ENCODE results near the gene PRKN.

The PRKN gene

DNA sequence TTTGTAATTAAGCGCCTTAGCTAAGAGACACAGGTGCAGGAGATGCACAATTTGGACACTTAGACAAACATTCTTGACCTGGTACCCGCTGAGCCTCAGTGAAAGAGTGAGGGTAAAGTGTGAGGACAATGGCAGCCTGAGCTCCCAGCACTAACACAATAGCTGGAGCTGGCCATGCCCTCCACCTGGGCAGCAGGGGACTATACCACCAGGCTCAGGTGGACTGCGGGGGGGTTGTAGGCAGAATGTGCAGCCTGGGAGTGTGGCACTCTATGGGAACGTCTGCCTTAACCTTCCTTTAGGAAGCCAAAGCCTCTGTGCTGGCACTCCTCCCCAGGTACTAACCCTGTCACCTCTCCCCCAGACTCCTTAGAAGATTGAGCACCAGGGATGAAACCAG, 23.6 kb downstream of the PRKN start:
- H3K27ac ChIP-seq, result no peak overlapping the region
- TF ChIP-seq, protein P1, sequence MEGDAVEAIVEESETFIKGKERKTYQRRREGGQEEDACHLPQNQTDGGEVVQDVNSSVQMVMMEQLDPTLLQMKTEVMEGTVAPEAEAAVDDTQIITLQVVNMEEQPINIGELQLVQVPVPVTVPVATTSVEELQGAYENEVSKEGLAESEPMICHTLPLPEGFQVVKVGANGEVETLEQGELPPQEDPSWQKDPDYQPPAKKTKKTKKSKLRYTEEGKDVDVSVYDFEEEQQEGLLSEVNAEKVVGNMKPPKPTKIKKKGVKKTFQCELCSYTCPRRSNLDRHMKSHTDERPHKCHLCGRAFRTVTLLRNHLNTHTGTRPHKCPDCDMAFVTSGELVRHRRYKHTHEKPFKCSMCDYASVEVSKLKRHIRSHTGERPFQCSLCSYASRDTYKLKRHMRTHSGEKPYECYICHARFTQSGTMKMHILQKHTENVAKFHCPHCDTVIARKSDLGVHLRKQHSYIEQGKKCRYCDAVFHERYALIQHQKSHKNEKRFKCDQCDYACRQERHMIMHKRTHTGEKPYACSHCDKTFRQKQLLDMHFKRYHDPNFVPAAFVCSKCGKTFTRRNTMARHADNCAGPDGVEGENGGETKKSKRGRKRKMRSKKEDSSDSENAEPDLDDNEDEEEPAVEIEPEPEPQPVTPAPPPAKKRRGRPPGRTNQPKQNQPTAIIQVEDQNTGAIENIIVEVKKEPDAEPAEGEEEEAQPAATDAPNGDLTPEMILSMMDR (conservative IDR thresholded peaks at IDR 0.05), result no peak

DNA sequence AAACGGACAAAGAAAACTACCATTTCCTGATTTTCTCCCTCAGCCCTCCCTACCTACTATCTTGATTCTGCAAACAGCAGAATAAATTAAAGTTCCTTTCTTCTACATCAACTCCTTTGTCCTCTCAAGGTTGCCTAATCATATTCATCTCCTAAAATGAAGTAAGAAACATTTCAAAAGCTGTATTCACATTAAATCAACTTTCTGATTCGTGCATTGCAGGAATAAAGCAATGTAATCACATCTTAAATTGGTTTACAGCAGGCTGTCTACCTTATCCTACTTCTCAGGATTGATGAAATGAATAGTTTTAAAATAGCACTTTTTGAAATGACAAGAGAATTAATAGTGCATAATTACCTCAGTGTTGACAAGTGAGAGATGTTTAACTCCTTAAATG, 25.1 kb downstream of the PRKN start:
- TF ChIP-seq, protein P1 (conservative IDR thresholded peaks at IDR 0.05), result no peak
- H3K27ac ChIP-seq, result no peak overlapping the region

DNA sequence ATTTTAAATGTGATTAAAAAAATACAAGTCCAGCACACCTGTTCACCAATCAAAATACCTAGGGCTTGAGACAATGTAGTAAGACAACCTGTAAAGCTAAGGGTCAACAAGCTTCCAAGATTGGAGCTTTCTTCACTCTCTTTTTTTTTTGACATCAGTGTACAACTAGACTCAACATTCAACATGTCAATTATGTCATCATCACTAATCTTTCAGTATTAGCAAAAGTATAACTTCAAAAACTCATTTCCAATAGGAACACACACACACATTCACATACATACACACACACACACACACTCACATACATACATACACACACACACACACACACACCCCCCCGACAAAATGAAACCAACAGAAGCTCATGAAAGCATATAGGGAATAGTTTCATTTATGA, 26.0 kb downstream of the PRKN start:
- TF ChIP-seq, protein P1 (conservative IDR thresholded peaks at IDR 0.05), result no peak
- no peak overlapping the region for H3K27ac ChIP-seq

DNA sequence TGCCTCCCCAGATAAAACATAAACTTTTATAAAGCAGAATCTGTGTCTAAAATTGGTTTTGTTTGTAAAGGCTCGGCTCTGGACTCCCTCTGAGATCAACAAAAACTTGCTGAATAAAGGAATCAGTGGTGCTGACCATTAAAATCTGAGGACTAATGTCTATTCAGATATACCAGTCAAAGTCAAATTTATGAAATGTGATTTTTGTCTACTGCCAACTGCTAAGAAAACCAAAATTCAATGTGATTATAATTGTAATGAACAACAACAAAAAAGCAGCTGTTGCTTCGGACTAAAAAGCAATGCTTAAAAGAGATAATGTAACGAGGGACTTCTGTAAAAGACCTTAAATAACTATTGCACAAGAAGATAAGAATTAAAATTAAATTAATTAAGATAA, 26.6 kb downstream of the PRKN start:
- TF ChIP-seq, protein P1 (conservative IDR thresholded peaks at IDR 0.05), result no peak
- H3K27ac ChIP-seq, result no peak overlapping the region

DNA sequence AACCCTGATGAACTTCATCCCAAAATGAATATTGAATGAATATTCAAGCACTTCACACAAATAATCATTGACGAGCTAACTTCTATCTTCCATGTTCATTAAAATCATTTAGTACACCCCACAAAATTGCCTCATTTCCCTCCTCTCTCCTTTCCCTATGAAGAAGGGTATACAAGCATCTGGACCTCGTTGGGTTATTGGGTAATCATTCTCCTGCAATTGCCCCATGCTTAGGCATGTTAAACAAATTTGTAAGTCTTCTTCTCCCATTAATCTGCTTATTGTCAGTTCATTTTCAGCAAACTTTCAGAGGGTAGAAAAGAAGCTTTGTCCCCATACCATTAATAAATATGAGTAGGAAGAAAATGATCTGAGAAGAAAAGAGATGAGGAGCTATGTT, 27.6 kb downstream of the PRKN start:
- TF ChIP-seq, protein P1 (conservative IDR thresholded peaks at IDR 0.05), result no peak

DNA sequence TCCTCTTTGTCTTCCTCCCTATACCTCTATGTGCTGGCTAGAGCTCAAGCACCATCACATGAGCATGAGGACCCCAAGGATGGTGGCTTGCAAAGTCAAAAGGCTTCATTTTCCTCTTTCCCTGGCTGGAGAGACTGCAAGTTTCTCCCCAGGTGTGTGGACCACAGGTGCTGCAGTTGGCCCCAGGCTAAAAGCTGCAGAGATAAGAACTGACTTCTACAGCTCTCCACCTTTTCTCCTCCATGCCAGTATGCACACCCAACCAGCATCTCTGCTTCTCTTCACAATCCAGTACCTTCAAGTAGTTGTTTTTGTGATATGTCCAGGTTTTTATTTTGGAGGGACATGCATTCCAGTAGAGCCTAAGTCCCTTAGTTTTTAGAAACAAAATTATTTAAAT, 29.1 kb downstream of the PRKN start:
- no peak overlapping the region for H3K27ac ChIP-seq

More for the DNA sequence above, 27.6 kb downstream of the PRKN start:
- H3K27ac ChIP-seq, result no peak overlapping the region

DNA sequence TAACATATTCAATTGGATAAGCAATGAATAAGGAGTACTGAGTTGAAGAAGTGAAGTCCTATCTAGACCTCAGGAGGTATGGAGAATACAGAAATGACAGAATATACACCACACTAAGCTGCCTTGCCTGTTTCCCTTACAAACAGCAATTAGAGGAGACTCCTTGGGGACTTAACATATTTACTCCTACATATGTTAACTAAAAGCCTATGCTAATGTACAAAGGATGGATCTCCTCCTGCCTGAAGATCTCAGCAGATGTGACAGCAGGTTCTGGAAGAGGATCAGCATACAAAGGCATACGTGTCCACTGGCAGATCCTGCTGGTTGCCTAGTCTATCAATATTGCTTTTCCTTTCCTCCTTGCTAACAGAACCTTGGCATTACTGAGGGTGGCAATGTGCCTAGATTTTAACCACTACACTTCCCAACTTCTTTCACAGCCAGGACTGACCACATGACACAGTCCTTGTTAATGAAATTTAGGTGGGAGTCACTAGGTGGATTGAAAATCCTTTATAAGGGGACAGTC, 29.6 kb downstream of the PRKN start:
- TF ChIP-seq, protein P1 (conservative IDR thresholded peaks at IDR 0.05), result no peak

More for the DNA sequence above, 29.1 kb downstream of the PRKN start:
- TF ChIP-seq, protein P1 (conservative IDR thresholded peaks at IDR 0.05), result no peak

More for the DNA sequence above, 29.6 kb downstream of the PRKN start:
- no peak overlapping the region for H3K27ac ChIP-seq

All from VCaP (cell line).